H9 (cell line): Measurements from ENCODE around the gene IGF1. TPM values are rescaled to one million over a fixed set of nuclear protein-coding genes. Genes with fewer than 3 reads are reported as not detected.

Experiments used
- DNase-seq: peaks from one replicate; pipeline ENCODE4 v3.0.0-alpha.2; 2017
- H2AFZ ChIP-seq: one replicate; pipeline ENCODE4 v1.6.1; 2013; ENCODE audit warnings: mild to moderate bottlenecking, low read length, control low read depth, moderate library complexity
- H2AK5ac ChIP-seq: 2 replicates; pipeline ENCODE4 v1.6.1; 2013; ENCODE audit warnings: low read length, control low read depth, mixed read lengths; ENCODE audit not compliant: insufficient read length
- H2BK120ac ChIP-seq: one replicate; pipeline ENCODE4 v1.6.1; 2013; ENCODE audit warnings: low read depth, mild to moderate bottlenecking, low read length, control low read depth, inconsistent platforms; ENCODE audit not compliant: poor library complexity, severe bottlenecking
- H2BK12ac ChIP-seq: 2 replicates; pipeline ENCODE4 v1.6.1; 2013; ENCODE audit warnings: low read length, control low read depth, mixed read lengths, low read depth; ENCODE audit not compliant: insufficient read length
- H2BK15ac ChIP-seq: 2 replicates; pipeline ENCODE4 v1.6.1; 2013; ENCODE audit warnings: low read depth, low read length, control low read depth
- H2BK20ac ChIP-seq: one replicate; pipeline ENCODE4 v1.6.1; 2013; ENCODE audit warnings: low read depth, mild to moderate bottlenecking, low read length, control low read depth, inconsistent platforms; ENCODE audit not compliant: poor library complexity, severe bottlenecking
- H2BK5ac ChIP-seq: 2 replicates; pipeline ENCODE4 v1.6.1; 2013; ENCODE audit warnings: low read length, control low read depth, mixed read lengths; ENCODE audit not compliant: insufficient read length
- H3K14ac ChIP-seq: 2 replicates; pipeline ENCODE4 v1.6.1; 2013; ENCODE audit warnings: low read length, control low read depth; ENCODE audit not compliant: insufficient read depth
- H3K18ac ChIP-seq: 2 replicates; pipeline ENCODE4 v1.6.1; 2013; ENCODE audit warnings: low read depth, mild to moderate bottlenecking, mixed read lengths, low read length, control low read depth; ENCODE audit not compliant: insufficient read length
- H3K23ac ChIP-seq: 2 replicates; pipeline ENCODE4 v1.6.1; 2013; ENCODE audit warnings: low read length, control low read depth, mixed read lengths, low read depth; ENCODE audit not compliant: insufficient read length
- H3K23me2 ChIP-seq: 2 replicates; pipeline ENCODE4 v1.6.1; 2013; ENCODE audit warnings: low read depth, mild to moderate bottlenecking, mixed read lengths, low read length, control low read depth; ENCODE audit not compliant: insufficient read length, poor library complexity, severe bottlenecking
- H3K27ac ChIP-seq: 2 replicates; pipeline ENCODE4 v1.5.1; 2013; ENCODE audit warnings: low read length, control low read depth, mixed read lengths, low read depth; ENCODE audit not compliant: insufficient read length
- H3K27me3 ChIP-seq: 2 replicates; pipeline ENCODE4 v1.6.1; 2013; ENCODE audit warnings: low read length, control low read depth, inconsistent platforms; ENCODE audit not compliant: insufficient read depth
- H3K4ac ChIP-seq: 2 replicates; pipeline ENCODE4 v1.6.1; 2013; ENCODE audit warnings: low read depth, mild to moderate bottlenecking, control low read depth, inconsistent platforms, low read length, moderate library complexity
- H3K4me1 ChIP-seq: 2 replicates; pipeline ENCODE4 v1.6.1; 2013; ENCODE audit warnings: low read length, control low read depth, inconsistent platforms; ENCODE audit not compliant: insufficient read depth
- H3K4me2 ChIP-seq: 2 replicates; pipeline ENCODE4 v1.6.1; 2013; ENCODE audit warnings: low read length, control low read depth, mixed read lengths; ENCODE audit not compliant: insufficient read length, insufficient read depth
- H3K56ac ChIP-seq: 2 replicates; pipeline ENCODE4 v1.6.1; 2013; ENCODE audit warnings: low read depth, mild to moderate bottlenecking, mixed read lengths, low read length, control low read depth; ENCODE audit not compliant: insufficient read length
- H3K79me1 ChIP-seq: 2 replicates; pipeline ENCODE4 v1.6.1; 2013; ENCODE audit warnings: low read depth, mild to moderate bottlenecking, moderate library complexity, low read length, control low read depth, inconsistent platforms; ENCODE audit not compliant: insufficient read depth, poor library complexity, severe bottlenecking
- H3K79me2 ChIP-seq: 2 replicates; pipeline ENCODE4 v1.6.1; 2013; ENCODE audit warnings: low read length, control low read depth, inconsistent platforms; ENCODE audit not compliant: insufficient read depth
- H3K9ac ChIP-seq: 2 replicates; pipeline ENCODE4 v1.6.1; 2013; ENCODE audit warnings: low read length, control low read depth, mixed read lengths; ENCODE audit not compliant: insufficient read length; ENCODE audit errors: extremely low read depth
- H3K9me3 ChIP-seq: one replicate; pipeline ENCODE4 v1.6.1; 2013; ENCODE audit warnings: low read depth, low read length, inconsistent platforms; ENCODE audit not compliant: control insufficient read depth
- H3T11ph ChIP-seq: one replicate; pipeline ENCODE4 v1.6.1; 2013; ENCODE audit warnings: mild to moderate bottlenecking, low read length, control low read depth, inconsistent platforms
- H4K20me1 ChIP-seq: one replicate; pipeline ENCODE4 v1.6.1; 2013; ENCODE audit not compliant: control insufficient read depth, insufficient read length, insufficient read depth
- H4K5ac ChIP-seq: 2 replicates; pipeline ENCODE4 v1.6.1; 2013; ENCODE audit warnings: low read depth, mild to moderate bottlenecking, mixed read lengths, low read length, control low read depth; ENCODE audit not compliant: insufficient read length
- H4K8ac ChIP-seq: replicated peaks from 2 replicates; pipeline ENCODE4 v1.6.1; 2013; ENCODE audit warnings: low read length, control low read depth, mixed read lengths, low read depth; ENCODE audit not compliant: insufficient read length
- H4K91ac ChIP-seq: 2 replicates; pipeline ENCODE4 v1.6.1; 2013; ENCODE audit warnings: low read depth, mild to moderate bottlenecking, moderate library complexity, mixed read lengths, low read length, control low read depth; ENCODE audit not compliant: insufficient read length
- H3K27ac Mint-ChIP-seq, 3 experiments: 2 replicates in 2 of 3; 3 replicates in 1 of 3; pipeline ENCODE4 v1.8.0; 2020 to 2021; ENCODE audit warnings: mixed read lengths in 3 of 3, mild to moderate bottlenecking in 1 of 3, moderate library complexity in 1 of 3
- H3K27me3 Mint-ChIP-seq: 2 replicates; pipeline ENCODE4 v1.8.0; 2021; ENCODE audit warnings: low read depth, mild to moderate bottlenecking, moderate library complexity, mixed read lengths
- H3K36me3 Mint-ChIP-seq, 3 experiments: 2 replicates in 2 of 3; 3 replicates in 1 of 3; pipeline ENCODE4 v1.8.0; 2020 to 2021; ENCODE audit warnings: low read depth in 3 of 3, mixed read lengths in 3 of 3; ENCODE audit not compliant: insufficient read depth in 1 of 3
- H3K4me1 Mint-ChIP-seq, 2 experiments: 2 replicates each; pipeline ENCODE4 v1.8.0; 2020; ENCODE audit warnings: mixed read lengths in 2 of 2
- H3K4me3 Mint-ChIP-seq, 2 experiments: 2 replicates in 1 of 2; 3 replicates in 1 of 2; pipeline ENCODE4 v1.8.0; 2020 to 2021; ENCODE audit warnings: mild to moderate bottlenecking in 2 of 2, mixed read lengths in 2 of 2, moderate library complexity in 1 of 2
- H3K9me3 Mint-ChIP-seq, 2 experiments: 2 replicates in 1 of 2; 3 replicates in 1 of 2; pipeline ENCODE4 v1.8.0; 2020; ENCODE audit warnings: mild to moderate bottlenecking in 2 of 2, mixed read lengths in 2 of 2, moderate library complexity in 1 of 2
- CTCF ChIP-seq: fragments of 200-600 bp; sonication (generic); conservative IDR thresholded peaks from 3 replicates; pipeline ENCODE4 v1.8.0; 2021; ENCODE audit warnings: antibody characterized with exemption, mild to moderate bottlenecking
- WGBS: extraction: QIAGEN DNeasy Blood & Tissue Kit; methylation state at CpG from one replicate; pipeline ENCODE4 v1.1.7; 2013; ENCODE audit warnings: missing lambda C conversion rate, low lambda C conversion rate, mixed read lengths; ENCODE audit not compliant: insufficient read length; ENCODE audit errors: extremely low coverage; 5-methylcytosine and 5-hydroxymethylcytosine counted together
- total RNA-seq: library from RNA; stranded (reverse); gene quantifications from 2 replicates; pipeline ENCODE4 v1.2.1, GENCODE V29; 2021

The IGF1 gene
- total RNA-seq, 1 experiment from 2014 or later = not detected

- Histone ChIP-seq H3K14ac (no peak overlapping the region), H2BK15ac (no peak overlapping the region), H2BK20ac (no peak overlapping the region), H3K23me2 (no peaks in the 10 kb centered on the region), H3K18ac (no peak overlapping the region), H3K4me2 (no peak overlapping the region), H3K27ac (no peak overlapping the region), H4K5ac (no peak overlapping the region), H3K79me2 (no peaks in the 10 kb centered on the region), H2AK5ac (no peak overlapping the region), H3K56ac (no peak overlapping the region), H2AFZ (no peak overlapping the region), H3K27me3 (no peaks in the 10 kb centered on the region), H2BK12ac (no peak overlapping the region), H4K20me1 (no peaks in the 10 kb centered on the region), H4K8ac (no peak overlapping the region), H2BK5ac (no peak overlapping the region), H3K4me1 (no peaks in the 10 kb centered on the region; the same call in 1 of the 2 replicates), H4K91ac (no peak overlapping the region), H3K23ac (no peak overlapping the region), H3K9me3 (no peaks in the 10 kb centered on the region), H3T11ph (no peak overlapping the region), H2BK120ac (no peak overlapping the region), H3K9ac (no peak overlapping the region), H3K79me1 (no peaks in the 10 kb centered on the region), H3K4ac (no peak overlapping the region)
- no CpG with 5 or more reads among the region's 2 CpGs for WGBS
- Mint-ChIP-seq H3K4me1 (peaks cover 5 to 7% of the 10 kb centered on the region in 2 experiments; a peak in 3 of 4 replicates), H3K4me3 (no peak overlapping the region), H3K27me3 (no peaks in the 10 kb centered on the region), H3K36me3 (no peaks in the 10 kb centered on the region; a peak in 1 of 7 replicates), H3K27ac (no peak overlapping the region), H3K9me3 (no peaks in the 10 kb centered on the region)
- DNase-seq = no peak
- no peak for TF ChIP-seq CTCF
These were observed 3.1 kb upstream of the IGF1 start for GRCh38 chr12:102483466-102483865.
